GM10248 (cell line): ENCODE data around the gene ENHO.

Source experiments
- CTCF ChIA-PET: fragments of 300-600 bp; sonication (Branson Sonifier 250); formaldehyde crosslinking; extraction: SDS; loops from one replicate; lab custom pipeline; 2021; ENCODE audit warnings: antibody characterized with exemption; lab: Yijun Ruan, JAX
- POLR2A ChIA-PET: fragments of 350-650 bp; sonication (Branson Sonifier 250); formaldehyde crosslinking; extraction: SDS; loops from one replicate; lab custom pipeline; 2020; ENCODE audit warnings: antibody characterized with exemption; lab: Yijun Ruan, JAX
- DNase-seq: peaks from one replicate; pipeline ENCODE4 v3.0.0; 2012; ENCODE audit errors: extremely low spot score
- CTCF ChIP-seq: IDR thresholded peaks from 2 replicates; pipeline ENCODE4 v1.5.1; 2012; ENCODE audit warnings: mild to moderate bottlenecking, low read depth; ENCODE audit errors: extremely low read depth, missing control alignments, control extremely low read depth

Gene ENHO

GRCh38 chr9:34522971-34523797, at the start of gene ENHO:
Gene ENHO (minus strand): TSS chr9:34522990. CDS start chr9:34521695, 1,295 bp downstream.
- peak; percentile 91 for DNase-seq
- POLR2A ChIA-PET, result no interaction called here
- CTCF ChIA-PET, result interaction anchor here (1.2 to 1.3 kb wide), 2 partner anchors 9 to 17 kb away, joined by 3 read pairs; no protein-coding TSS in a partner anchor
- no peak for TF ChIP-seq CTCF

DNA sequence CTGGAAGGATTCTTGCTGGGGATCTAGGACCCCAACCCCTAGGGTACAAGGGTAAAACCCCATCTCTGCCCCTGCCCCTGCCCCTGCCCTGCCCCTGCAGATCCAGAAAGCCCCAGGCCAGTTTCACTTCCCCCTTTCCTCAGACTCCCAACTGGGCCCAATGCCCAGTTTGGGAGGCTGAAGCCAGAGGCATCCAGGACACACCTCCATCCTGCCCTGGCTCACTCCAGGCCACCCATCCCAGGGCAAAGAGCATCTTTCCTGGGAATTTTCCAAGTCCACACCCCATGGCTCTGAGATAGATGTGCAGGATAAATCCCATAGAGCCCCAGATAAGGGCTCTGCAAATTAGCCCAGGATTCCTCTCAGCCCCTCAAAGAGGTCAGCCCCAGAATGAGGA, 49.3 kb upstream of the ENHO start:
- DNase-seq, result no peak
- CTCF ChIA-PET, result interaction anchor here (2.1 to 2.2 kb wide), 2 partner anchors 10 to 24 kb away, joined by 8 to 9 read pairs; no protein-coding TSS in a partner anchor
- POLR2A ChIA-PET, result no interaction called here
- TF ChIP-seq CTCF, result no peak

DNA sequence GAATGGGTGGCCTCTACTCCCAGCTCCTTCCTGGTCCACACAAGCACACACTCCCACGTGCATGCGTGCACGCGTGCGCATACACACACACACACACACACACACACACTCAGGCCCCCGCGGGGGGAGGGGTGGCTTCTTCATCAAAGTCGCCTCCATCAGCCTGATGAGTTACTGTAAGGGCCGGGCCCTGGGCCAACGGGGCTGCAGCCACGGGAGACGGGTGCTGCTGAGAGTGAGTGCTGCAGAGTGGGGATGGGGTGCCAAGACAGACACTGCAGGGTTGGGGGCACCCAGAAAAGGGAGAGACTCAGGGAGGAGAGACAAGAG, 48.7 kb upstream of the ENHO start:
- CTCF ChIA-PET, result interaction anchor here (1.3 to 2.2 kb wide), 4 partner anchors 9 to 32 kb away, joined by 5 to 9 read pairs (median 8); no protein-coding TSS in a partner anchor
- POLR2A ChIA-PET, result no interaction called here

GRCh38 chr9:34570809-34571480, 48.2 kb upstream of the ENHO start:
- DNase-seq, result no peak
- no peak for TF ChIP-seq CTCF
- ChIA-PET CTCF (interaction anchor here (1.3 to 2.2 kb wide), 4 partner anchors 9 to 32 kb away, joined by 5 to 9 read pairs (median 8); no protein-coding TSS in a partner anchor), POLR2A (no interaction called here)

More for the DNA sequence above, 48.7 kb upstream of the ENHO start:
- TF ChIP-seq CTCF, result no peak
- DNase-seq, result no peak

DNA sequence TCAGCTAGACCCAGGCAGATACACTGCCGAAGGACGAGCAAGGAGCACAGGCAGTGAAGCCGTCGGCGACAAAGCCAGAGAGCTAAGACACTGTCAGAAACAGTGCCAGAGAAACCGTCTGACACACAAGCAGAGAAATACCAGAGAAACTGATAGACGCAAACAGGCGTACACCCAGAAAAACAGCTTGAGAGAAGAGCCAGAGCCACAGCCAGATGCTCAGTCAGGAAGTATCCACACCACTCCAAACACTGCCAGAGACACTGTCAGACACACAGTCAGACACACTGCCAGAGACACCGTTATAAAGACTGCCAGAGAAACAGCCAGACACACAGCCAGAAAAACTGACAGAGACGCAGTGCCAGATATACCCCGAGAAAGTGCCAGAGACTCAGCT, 47.6 kb upstream of the ENHO start:
- no peak for TF ChIP-seq CTCF
- POLR2A ChIA-PET, result no interaction called here
- no peak for DNase-seq
- CTCF ChIA-PET, result interaction anchor here (1.3 to 2.2 kb wide), 4 partner anchors 8 to 33 kb away, joined by 5 to 9 read pairs (median 8); no protein-coding TSS in a partner anchor

GRCh38 chr9:34568774-34569173, 46.0 kb upstream of the ENHO start:
- POLR2A ChIA-PET, result no interaction called here
- CTCF ChIA-PET, result interaction anchor here (0.9 kb wide), 1 partner anchor 23 kb away, joined by 5 read pairs; no protein-coding TSS in a partner anchor
- no peak for TF ChIP-seq CTCF
- DNase-seq, result no peak
